HG02642 (cell line): ENCODE data around the gene RPL36A.

Experiments used
- ATAC-seq: cut with Tn5 transposase; IDR thresholded peaks from one replicate; pipeline ENCODE4 v1.9.1; 2021; ENCODE audit warnings: mild to moderate bottlenecking; ENCODE audit not compliant: unreplicated experiment, poor library complexity

RPL36A gene

GRCh38 chrX:101427954-101428353 lies 37.1 kb downstream of the RPL36A start:
- ATAC-seq, result no peak

GRCh38 chrX:101429934-101430333 lies 39.1 kb downstream of the RPL36A start:
- ATAC-seq, result peak; percentile 39

GRCh38 chrX:101430457-101431078 lies 39.8 kb downstream of the RPL36A start:
- peak; percentile 85 for ATAC-seq

- no peak for ATAC-seq
Observed at GRCh38 chrX:101442085-101442484, 51.3 kb downstream of the RPL36A start.
